ENCODE data around the gene DIP2C.

DIP2C gene

DNA sequence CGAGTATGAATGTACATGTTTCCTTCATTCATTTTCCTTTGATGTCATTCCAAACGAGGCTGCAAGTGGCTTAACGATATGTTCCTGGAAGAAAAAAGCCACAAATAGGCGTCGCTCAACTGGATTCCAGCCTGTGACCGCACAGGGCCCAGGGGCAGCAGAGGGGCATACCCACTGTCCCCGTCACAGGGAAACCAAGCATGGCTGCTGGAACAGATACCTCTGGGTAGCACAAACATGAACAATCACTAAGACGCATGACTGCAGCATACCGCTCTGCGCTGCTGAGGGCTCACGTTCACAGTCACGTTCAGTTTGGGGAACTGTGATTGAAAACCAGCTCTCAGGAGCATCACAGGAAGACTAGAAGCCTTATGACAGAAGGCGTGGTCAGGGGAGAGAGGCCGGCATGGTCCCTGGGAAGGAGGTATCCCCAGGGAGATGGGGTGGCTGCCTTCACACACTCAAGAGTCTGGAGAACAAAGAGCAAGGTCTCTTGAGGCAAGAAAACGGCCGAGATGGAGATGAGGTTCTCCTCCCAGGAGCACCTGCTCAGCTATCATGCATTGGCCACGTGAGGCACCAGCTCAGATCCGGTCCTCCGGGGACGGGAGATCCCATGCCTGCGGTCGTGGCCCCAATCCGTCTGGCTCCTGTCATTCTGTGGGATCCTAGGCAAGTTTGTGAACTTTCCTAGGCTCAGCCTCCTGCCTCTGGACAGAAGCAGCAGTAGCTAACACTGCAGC, 213.6 kb downstream of the DIP2C start:
- no peaks in the 10 kb centered on the region for H3K79me2 ChIP-seq (ENCODE audit: control insufficient read depth, insufficient read depth, low read length)
- no peak for DNase-seq
- no peak overlapping the region for H3K56ac ChIP-seq (ENCODE audit: low read length)
- H3K36me3 ChIP-seq (ENCODE audit: control insufficient read depth, insufficient read depth, low read length) = no peaks in the 10 kb centered on the region
- no peak overlapping the region for H2BK5ac ChIP-seq (ENCODE audit: low read length)
- H2BK120ac ChIP-seq (ENCODE audit: low read depth, low read length) = no peak overlapping the region
- no peak overlapping the region for H2AK5ac ChIP-seq (ENCODE audit: low read length)
- no peak overlapping the region for H3K4ac ChIP-seq (ENCODE audit: low read depth, low read length)
- H4K8ac ChIP-seq (ENCODE audit: low read depth, low read length) = no peak overlapping the region
- no peak overlapping the region for H3K18ac ChIP-seq (ENCODE audit: low read length)
- WGBS (ENCODE audit: extremely low coverage, insufficient coverage, low lambda C conversion rate) = no CpG with 5 or more reads among the region's 23 CpGs
- no peak overlapping the region for H3K9ac ChIP-seq (ENCODE audit: low read length)
- no peak overlapping the region for H3K27ac ChIP-seq (ENCODE audit: low read depth, low read length)
- no peaks in the 10 kb centered on the region for H3K79me1 ChIP-seq (ENCODE audit: low read length)
- no peaks in the 10 kb centered on the region for H3K4me1 ChIP-seq (ENCODE audit: control insufficient read depth, low read depth, low read length)
- no peak overlapping the region for H2BK15ac ChIP-seq (replicated peaks; ENCODE audit: low read depth)
- H3K27me3 ChIP-seq (ENCODE audit: insufficient read depth, low read length, poor library complexity) = no peaks in the 10 kb centered on the region
- H4K5ac ChIP-seq (ENCODE audit: low read length) = no peak overlapping the region
- H3K4me3 ChIP-seq (ENCODE audit: low read length) = no peak overlapping the region
- no peak overlapping the region for H3K4me2 ChIP-seq (ENCODE audit: low read length)
- H3K23ac ChIP-seq (ENCODE audit: low read length) = no peak overlapping the region

DNA sequence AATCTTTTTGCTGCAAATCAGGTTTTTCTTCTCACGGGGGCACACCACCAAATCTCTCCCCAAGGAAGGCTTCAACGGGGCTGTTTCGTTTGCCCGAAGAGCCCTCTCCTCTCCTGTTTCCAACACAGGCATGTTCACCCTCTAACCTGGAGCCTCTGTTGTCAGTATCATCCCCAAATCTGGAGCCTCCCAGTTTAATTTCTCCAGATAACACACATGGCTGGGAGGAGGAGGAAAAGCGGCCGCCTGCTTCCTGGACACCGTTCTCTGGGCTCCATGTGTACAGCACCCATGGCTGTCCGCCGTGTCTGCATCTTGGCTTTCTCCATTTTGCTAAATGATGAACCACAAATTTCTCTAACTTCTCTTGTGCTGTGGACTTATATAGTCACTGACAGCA, 214.5 kb downstream of the DIP2C start:
- H3K18ac ChIP-seq (ENCODE audit: low read length) = no peak overlapping the region
- no peaks in the 10 kb centered on the region for H3K36me3 ChIP-seq (ENCODE audit: control insufficient read depth, insufficient read depth, low read length)
- H2BK15ac ChIP-seq (replicated peaks; ENCODE audit: low read depth) = no peak overlapping the region
- no peak overlapping the region for H4K5ac ChIP-seq (ENCODE audit: low read length)
- no peak overlapping the region for H3K4me3 ChIP-seq (ENCODE audit: low read length)
- no peak overlapping the region for H3K9ac ChIP-seq (ENCODE audit: low read length)
- H3K4me2 ChIP-seq (ENCODE audit: low read length) = no peak overlapping the region
- no peak for DNase-seq
- no peak overlapping the region for H3K27ac ChIP-seq (ENCODE audit: low read depth, low read length)
- no peak overlapping the region for H4K8ac ChIP-seq (ENCODE audit: low read depth, low read length)
- H2AK5ac ChIP-seq (ENCODE audit: low read length) = no peak overlapping the region
- H3K4me1 ChIP-seq (ENCODE audit: control insufficient read depth, low read depth, low read length) = no peaks in the 10 kb centered on the region
- no peaks in the 10 kb centered on the region for H3K79me1 ChIP-seq (ENCODE audit: low read length)
- H3K56ac ChIP-seq (ENCODE audit: low read length) = no peak overlapping the region
- no peak overlapping the region for H3K4ac ChIP-seq (ENCODE audit: low read depth, low read length)
- H2BK120ac ChIP-seq (ENCODE audit: low read depth, low read length) = no peak overlapping the region
- no peak overlapping the region for H3K23ac ChIP-seq (ENCODE audit: low read length)
- H3K79me2 ChIP-seq (ENCODE audit: control insufficient read depth, insufficient read depth, low read length) = no peaks in the 10 kb centered on the region
- no peak overlapping the region for H2BK5ac ChIP-seq (ENCODE audit: low read length)
- no CpG with 5 or more reads among the region's 9 CpGs for WGBS (ENCODE audit: extremely low coverage, insufficient coverage, low lambda C conversion rate)
- no peaks in the 10 kb centered on the region for H3K27me3 ChIP-seq (ENCODE audit: insufficient read depth, low read length, poor library complexity)

DNA sequence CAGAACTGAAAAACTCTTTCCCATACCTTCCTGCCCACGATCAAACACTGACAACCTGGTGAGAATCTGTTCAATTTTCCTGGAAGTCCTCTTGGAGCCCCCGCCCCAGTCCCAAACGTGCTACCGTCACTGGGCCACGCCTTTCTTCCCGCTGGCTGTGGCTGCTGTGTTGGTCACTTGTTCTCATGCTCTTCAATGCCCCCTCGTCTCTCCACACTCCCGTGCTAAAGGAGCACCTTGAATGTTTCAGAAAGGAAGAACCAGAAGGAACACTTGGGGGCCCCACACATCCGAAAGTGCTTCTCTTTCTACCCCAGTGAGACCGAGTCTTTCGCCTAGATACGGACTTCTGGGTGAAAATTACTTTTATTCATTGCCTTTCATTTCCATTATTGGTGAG, 215.1 kb downstream of the DIP2C start:
- Histone ChIP-seq H4K8ac (ENCODE audit: low read depth, low read length) (no peak overlapping the region), H3K27me3 (ENCODE audit: insufficient read depth, low read length, poor library complexity) (no peaks in the 10 kb centered on the region), H2AK5ac (ENCODE audit: low read length) (no peak overlapping the region), H2BK5ac (ENCODE audit: low read length) (no peak overlapping the region), H3K4ac (ENCODE audit: low read depth, low read length) (no peak overlapping the region), H3K4me2 (ENCODE audit: low read length) (no peak overlapping the region), H3K4me3 (ENCODE audit: low read length) (no peak overlapping the region), H3K56ac (ENCODE audit: low read length) (no peak overlapping the region), H2BK120ac (ENCODE audit: low read depth, low read length) (no peak overlapping the region), H4K5ac (ENCODE audit: low read length) (no peak overlapping the region), H2BK15ac (replicated peaks; ENCODE audit: low read depth) (no peak overlapping the region), H3K79me1 (ENCODE audit: low read length) (no peaks in the 10 kb centered on the region), H3K4me1 (ENCODE audit: control insufficient read depth, low read depth, low read length) (no peaks in the 10 kb centered on the region), H3K18ac (ENCODE audit: low read length) (no peak overlapping the region), H3K9ac (ENCODE audit: low read length) (no peak overlapping the region), H3K36me3 (ENCODE audit: control insufficient read depth, insufficient read depth, low read length) (no peaks in the 10 kb centered on the region), H3K27ac (ENCODE audit: low read depth, low read length) (no peak overlapping the region), H3K23ac (ENCODE audit: low read length) (no peak overlapping the region), H3K79me2 (ENCODE audit: control insufficient read depth, insufficient read depth, low read length) (no peaks in the 10 kb centered on the region)
- no peak for DNase-seq
- WGBS (ENCODE audit: extremely low coverage, insufficient coverage, low lambda C conversion rate) = no CpG with 5 or more reads among the region's 12 CpGs

DNA sequence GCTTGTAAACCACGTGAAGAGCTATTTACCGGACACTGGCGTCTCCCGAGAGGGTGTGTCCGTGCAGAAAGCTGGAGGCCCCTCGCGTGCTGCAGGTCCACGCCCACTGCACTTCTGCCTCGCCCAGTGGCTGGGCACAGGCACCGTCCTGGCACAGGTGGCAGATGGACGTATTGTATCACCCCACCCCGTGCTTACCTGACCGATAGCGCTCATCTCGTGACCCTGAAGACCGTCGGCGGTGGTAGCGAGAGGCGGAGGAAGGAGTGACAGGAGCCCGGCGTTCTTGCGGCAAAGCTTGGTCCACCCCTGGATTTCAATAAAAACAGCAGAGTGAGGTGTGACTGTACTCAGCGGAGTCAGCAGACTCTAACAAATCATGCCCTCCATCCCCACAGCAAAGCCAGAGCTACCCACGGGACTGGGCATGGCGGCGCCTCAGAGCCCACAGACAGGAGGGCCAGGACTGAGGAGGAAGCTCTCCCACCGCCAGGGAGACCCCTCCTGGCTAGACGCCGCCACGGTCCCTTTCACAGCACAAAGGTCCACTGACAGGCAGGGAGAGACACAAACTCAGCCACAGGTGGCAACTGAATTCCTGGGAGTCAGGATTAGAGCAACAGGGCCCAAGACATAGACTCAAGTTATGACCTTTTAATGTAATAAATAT, 217.1 kb downstream of the DIP2C start:
- Histone ChIP-seq H3K79me1 (ENCODE audit: low read length) (no peaks in the 10 kb centered on the region), H4K8ac (ENCODE audit: low read depth, low read length) (no peak overlapping the region), H4K5ac (ENCODE audit: low read length) (no peak overlapping the region), H2BK5ac (ENCODE audit: low read length) (no peak overlapping the region), H2AK5ac (ENCODE audit: low read length) (no peak overlapping the region), H3K79me2 (ENCODE audit: control insufficient read depth, insufficient read depth, low read length) (no peaks in the 10 kb centered on the region), H2BK15ac (replicated peaks; ENCODE audit: low read depth) (no peak overlapping the region), H3K27ac (ENCODE audit: low read depth, low read length) (no peak overlapping the region), H3K23ac (ENCODE audit: low read length) (no peak overlapping the region), H3K9ac (ENCODE audit: low read length) (no peak overlapping the region), H3K27me3 (ENCODE audit: insufficient read depth, low read length, poor library complexity) (no peaks in the 10 kb centered on the region), H3K4me3 (ENCODE audit: low read length) (no peak overlapping the region), H3K36me3 (ENCODE audit: control insufficient read depth, insufficient read depth, low read length) (no peaks in the 10 kb centered on the region), H3K56ac (ENCODE audit: low read length) (no peak overlapping the region), H3K18ac (ENCODE audit: low read length) (no peak overlapping the region), H3K4me1 (ENCODE audit: control insufficient read depth, low read depth, low read length) (no peaks in the 10 kb centered on the region), H3K4ac (ENCODE audit: low read depth, low read length) (no peak overlapping the region), H2BK120ac (ENCODE audit: low read depth, low read length) (no peak overlapping the region), H3K4me2 (ENCODE audit: low read length) (no peak overlapping the region)
- no CpG with 5 or more reads among the region's 31 CpGs for WGBS (ENCODE audit: extremely low coverage, insufficient coverage, low lambda C conversion rate)
- no peak for DNase-seq

DNA sequence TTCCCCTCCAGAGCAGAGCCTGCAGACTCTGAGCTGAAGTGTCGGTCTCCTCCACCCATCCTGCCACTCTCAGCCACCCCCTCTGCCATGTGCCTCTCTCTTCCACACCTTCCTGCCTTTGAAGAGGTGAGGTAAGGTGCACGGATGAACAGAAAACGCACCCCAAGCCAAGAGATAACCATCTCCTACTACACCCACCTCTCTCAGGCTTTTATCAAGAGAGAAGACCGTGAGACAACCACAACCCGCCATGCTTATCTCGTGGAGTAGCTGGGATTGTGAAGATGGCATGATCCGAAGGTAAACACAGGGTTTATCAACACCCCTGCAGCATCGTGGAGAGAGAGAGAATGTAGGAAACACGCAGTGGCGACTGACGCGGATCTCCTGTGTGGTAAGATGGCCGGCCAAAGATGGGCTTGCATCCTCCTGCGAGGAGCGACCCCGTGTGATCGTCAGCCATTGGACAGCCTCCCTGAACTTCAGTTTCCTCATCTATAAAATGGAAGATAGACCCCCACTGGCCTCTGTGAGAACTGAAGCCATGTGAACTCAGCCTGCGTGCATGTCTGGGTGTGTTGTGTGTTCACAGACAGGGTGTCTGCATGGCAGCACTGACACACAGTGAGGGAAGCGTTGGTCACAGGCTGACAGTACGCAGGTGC, 219.0 kb downstream of the DIP2C start:
- H3K4me1 ChIP-seq (ENCODE audit: control insufficient read depth, low read depth, low read length) = no peaks in the 10 kb centered on the region
- DNase-seq = no peak
- no peak overlapping the region for H2BK5ac ChIP-seq (ENCODE audit: low read length)
- H3K18ac ChIP-seq (ENCODE audit: low read length) = no peak overlapping the region
- no peak overlapping the region for H3K4me2 ChIP-seq (ENCODE audit: low read length)
- H3K79me2 ChIP-seq (ENCODE audit: control insufficient read depth, insufficient read depth, low read length) = no peaks in the 10 kb centered on the region
- no peak overlapping the region for H4K5ac ChIP-seq (ENCODE audit: low read length)
- H4K8ac ChIP-seq (ENCODE audit: low read depth, low read length) = no peak overlapping the region
- no peak overlapping the region for H2BK15ac ChIP-seq (replicated peaks; ENCODE audit: low read depth)
- H3K4me3 ChIP-seq (ENCODE audit: low read length) = no peak overlapping the region
- H3K27me3 ChIP-seq (ENCODE audit: insufficient read depth, low read length, poor library complexity) = no peaks in the 10 kb centered on the region
- no peak overlapping the region for H3K23ac ChIP-seq (ENCODE audit: low read length)
- no peak overlapping the region for H3K9ac ChIP-seq (ENCODE audit: low read length)
- no peaks in the 10 kb centered on the region for H3K36me3 ChIP-seq (ENCODE audit: control insufficient read depth, insufficient read depth, low read length)
- H3K79me1 ChIP-seq (ENCODE audit: low read length) = no peaks in the 10 kb centered on the region
- WGBS (ENCODE audit: extremely low coverage, insufficient coverage, low lambda C conversion rate) = no CpG with 5 or more reads among the region's 20 CpGs
- no peak overlapping the region for H2BK120ac ChIP-seq (ENCODE audit: low read depth, low read length)
- H2AK5ac ChIP-seq (ENCODE audit: low read length) = no peak overlapping the region
- H3K56ac ChIP-seq (ENCODE audit: low read length) = no peak overlapping the region
- H3K27ac ChIP-seq (ENCODE audit: low read depth, low read length) = no peak overlapping the region
- H3K4ac ChIP-seq (ENCODE audit: low read depth, low read length) = no peak overlapping the region
